ENCODE measurements around the gene SLC35G4. TPM values are rescaled to one million over a fixed set of nuclear protein-coding genes. Genes with fewer than 3 reads are reported as not detected.

SLC35G4 gene
- total and polyA plus RNA-seq, 2 of the 4 experiments (the other 2 are of a cell fraction): not detected

GRCh38 chr18:11565716-11566115, 43.7 kb upstream of the SLC35G4 start:
- H3K9ac ChIP-seq (ENCODE audit: low read depth, low read length): no peak overlapping the region
- in situ Hi-C loops (cut with MboI; ENCODE audit: low sequenced_read_pairs) (no loop called here), dilution Hi-C loops (cut with HindIII; ENCODE audit: low sequenced_read_pairs, unreplicated experiment) (no loop called here), intact Hi-C loops (cut with micrococcal nuclease) (no loop called here)
- 90% methylated on average over 2 of the region's 5 CpGs; no CpG with 5 or more reads in 1 of the 2 experiments for WGBS, 2 experiments (ENCODE audit: extremely low coverage in 2 of 2, insufficient read length in 1 of 2)
- TF ChIP-seq MAFK (IDR thresholded peaks at IDR 0.05; ENCODE audit: low read depth, low read length): no peak
- no peak for TF ChIP-seq FOS (IDR thresholded peaks at IDR 0.05; ENCODE audit: low read depth, low read length)
- TF ChIP-seq CHD1 (IDR thresholded peaks at IDR 0.05; ENCODE audit: low read depth, low read length): no peak
- no peak for TF ChIP-seq RFX5 (IDR thresholded peaks at IDR 0.05; ENCODE audit: low read depth, low read length)
- no peak for TF ChIP-seq MXI1 (IDR thresholded peaks at IDR 0.05; ENCODE audit: borderline replicate concordance, low read depth, low read length)
- no peak for TF ChIP-seq RAD21 (IDR thresholded peaks at IDR 0.05; ENCODE audit: low read length)
- no peak for TF ChIP-seq SMC3 (IDR thresholded peaks at IDR 0.05; ENCODE audit: low read depth, low read length)
- POLR2A ChIA-PET (ENCODE audit: unreplicated experiment): no interaction called here
- H4K5ac ChIP-seq (ENCODE audit: low read depth, low read length): no peak overlapping the region
- no peak overlapping the region for H3K18ac ChIP-seq (ENCODE audit: low read depth, low read length)
- no peak overlapping the region for H3K4me2 ChIP-seq (ENCODE audit: low read depth, low read length)
- H4K8ac ChIP-seq (ENCODE audit: low read depth in 2 of 2, low read length in 2 of 2): no peak overlapping the region
- H2BK5ac ChIP-seq (ENCODE audit: low read depth, low read length, poor library complexity, severe bottlenecking): no peak overlapping the region
- no peaks in the 10 kb centered on the region for H3K9me1 ChIP-seq (ENCODE audit: insufficient read depth, low read length)
- no peaks in the 10 kb centered on the region for H4K20me1 ChIP-seq (ENCODE audit: insufficient read depth, low read length)
- no peaks in the 10 kb centered on the region for H3K79me1 ChIP-seq (ENCODE audit: low read depth in 1 of 2, low read length in 2 of 2)
- CTCF ChIA-PET: no interaction called here
- H3K9me3 ChIP-seq (ENCODE audit: control insufficient read depth, insufficient read depth, low read length): no peaks in the 10 kb centered on the region
- DNase-seq: no peak
- ATAC-seq (ENCODE audit: low read depth): no peak
- H3K14ac ChIP-seq (replicated peaks; ENCODE audit: low read depth, low read length): no peak overlapping the region
- peak overlapping the region; percentile 17 for H2AFZ ChIP-seq (replicated peaks; ENCODE audit: low read length, poor library complexity)
- H3K4me1 ChIP-seq (ENCODE audit: control insufficient read depth, insufficient read depth, low read length): no peaks in the 10 kb centered on the region
- H2BK15ac ChIP-seq (ENCODE audit: low read depth, low read length): no peak overlapping the region
- no peak overlapping the region for H3K56ac ChIP-seq (ENCODE audit: extremely low read depth, insufficient read depth, low read length)
- H2BK20ac ChIP-seq (ENCODE audit: low read depth, low read length): no peak overlapping the region
- H2AK5ac ChIP-seq (ENCODE audit: low read depth, low read length): no peak overlapping the region
- H3K4me3 ChIP-seq (ENCODE audit: insufficient read depth, low read depth, low read length): no peak overlapping the region
- BruUV-seq (replicated peaks): no TSS peak
- no peak overlapping the region for H3K27ac ChIP-seq (ENCODE audit: insufficient read depth, low read length)
- H3K23ac ChIP-seq (ENCODE audit: low read depth, low read length): no peak overlapping the region
- H2AK9ac ChIP-seq (replicated peaks; ENCODE audit: low read depth, low read length, poor library complexity): no peak overlapping the region
- peaks cover 26% of the 10 kb centered on the region for H3K27me3 ChIP-seq (ENCODE audit: control insufficient read depth, insufficient read depth, low read length)
- H3K4ac ChIP-seq (ENCODE audit: low read depth, low read length): no peak overlapping the region
- H3K36me3 ChIP-seq (ENCODE audit: control insufficient read depth, insufficient read depth, low read length): no peaks in the 10 kb centered on the region
- H2BK120ac ChIP-seq (ENCODE audit: low read depth, low read length): no peak overlapping the region
- no peak overlapping the region for H4K91ac ChIP-seq (ENCODE audit: insufficient read depth, low read depth, low read length)
